Activated T-cell treated with anti-CD3 and anti-CD28 coated beads, Interleukin-2, amount 50 U/mL, for 48 hours (primary cell): ENCODE measurements around the gene LSS.
"Not testable (repeated sequence)": the region's sequence is repeated elsewhere in the genome, so short reads cannot be mapped to it uniquely, and the experiment has no call there.

Source experiments
- DNase-seq, 2 experiments: peaks; one replicate each; pipeline ENCODE4 v3.0.0-alpha.2; 2020

LSS gene

DNA sequence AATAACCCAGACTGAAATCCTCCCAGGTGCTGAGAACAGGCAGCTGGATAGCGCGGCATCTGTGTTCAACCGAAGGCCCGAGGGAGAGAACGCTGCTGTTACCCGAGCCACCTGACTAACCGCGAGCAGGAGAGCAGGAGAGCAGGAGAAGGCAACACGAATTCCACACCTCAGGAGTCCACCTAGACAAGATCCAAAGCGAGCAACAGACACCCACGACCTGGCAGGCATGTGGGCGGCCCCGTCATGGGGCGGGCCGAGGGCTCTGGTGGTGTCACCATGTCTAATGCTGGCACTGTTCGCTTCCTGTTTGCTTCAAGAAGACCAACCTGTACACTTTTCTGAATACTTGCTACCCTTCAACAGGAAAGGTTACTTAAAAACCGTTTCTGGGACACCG is 23.4 kb downstream of the LSS start:
- no peak for DNase-seq

DNA sequence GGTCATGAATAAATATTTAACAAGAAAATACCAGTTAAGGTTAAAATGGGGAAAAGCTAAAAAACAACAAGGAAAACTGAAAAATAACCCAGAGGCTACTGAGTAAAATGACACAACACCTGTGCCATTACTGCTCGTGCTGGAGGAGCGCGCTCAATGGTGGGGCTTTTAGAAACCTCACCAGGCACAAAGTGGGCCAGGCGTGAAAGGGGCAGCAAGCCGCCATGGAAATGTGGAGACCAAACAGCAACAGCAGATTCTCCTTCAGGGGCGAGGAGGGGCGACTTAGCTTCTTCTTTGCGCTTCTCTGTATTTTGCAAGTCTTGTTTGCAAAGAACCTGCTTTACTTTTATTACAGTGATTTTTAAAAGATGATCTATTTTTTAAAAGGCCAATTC is 25.4 kb downstream of the LSS start:
- DNase-seq: no peak

DNA sequence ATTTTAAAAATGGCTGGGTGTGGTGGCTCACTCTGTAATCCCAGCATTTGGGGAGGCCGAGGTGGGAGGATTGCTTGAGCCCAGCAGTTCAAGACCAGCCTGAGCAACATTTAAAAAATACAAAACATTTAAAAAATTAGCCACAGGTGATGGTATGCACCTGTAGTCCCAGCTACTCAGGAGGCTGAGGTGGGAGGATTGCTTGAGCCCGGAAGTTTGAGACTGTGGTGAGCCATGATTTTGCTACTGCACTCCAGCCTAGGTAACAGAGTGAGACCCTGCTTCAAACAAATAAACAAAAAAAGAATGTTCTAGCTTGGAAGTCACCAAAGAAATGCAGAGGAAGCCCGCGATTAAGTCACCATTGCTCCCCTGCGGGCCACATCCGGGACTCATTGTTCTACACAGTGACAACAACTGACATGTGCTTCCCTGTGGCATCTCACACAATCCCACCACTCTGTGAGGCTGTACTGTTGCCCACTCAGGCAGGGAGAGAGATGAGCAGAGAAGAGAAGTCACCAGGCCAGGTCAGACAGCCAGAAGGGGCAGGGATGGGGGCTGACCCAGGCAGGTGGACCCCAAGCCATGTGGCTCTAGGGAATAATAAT is 25.9 kb downstream of the LSS start:
- no peak for DNase-seq

DNA sequence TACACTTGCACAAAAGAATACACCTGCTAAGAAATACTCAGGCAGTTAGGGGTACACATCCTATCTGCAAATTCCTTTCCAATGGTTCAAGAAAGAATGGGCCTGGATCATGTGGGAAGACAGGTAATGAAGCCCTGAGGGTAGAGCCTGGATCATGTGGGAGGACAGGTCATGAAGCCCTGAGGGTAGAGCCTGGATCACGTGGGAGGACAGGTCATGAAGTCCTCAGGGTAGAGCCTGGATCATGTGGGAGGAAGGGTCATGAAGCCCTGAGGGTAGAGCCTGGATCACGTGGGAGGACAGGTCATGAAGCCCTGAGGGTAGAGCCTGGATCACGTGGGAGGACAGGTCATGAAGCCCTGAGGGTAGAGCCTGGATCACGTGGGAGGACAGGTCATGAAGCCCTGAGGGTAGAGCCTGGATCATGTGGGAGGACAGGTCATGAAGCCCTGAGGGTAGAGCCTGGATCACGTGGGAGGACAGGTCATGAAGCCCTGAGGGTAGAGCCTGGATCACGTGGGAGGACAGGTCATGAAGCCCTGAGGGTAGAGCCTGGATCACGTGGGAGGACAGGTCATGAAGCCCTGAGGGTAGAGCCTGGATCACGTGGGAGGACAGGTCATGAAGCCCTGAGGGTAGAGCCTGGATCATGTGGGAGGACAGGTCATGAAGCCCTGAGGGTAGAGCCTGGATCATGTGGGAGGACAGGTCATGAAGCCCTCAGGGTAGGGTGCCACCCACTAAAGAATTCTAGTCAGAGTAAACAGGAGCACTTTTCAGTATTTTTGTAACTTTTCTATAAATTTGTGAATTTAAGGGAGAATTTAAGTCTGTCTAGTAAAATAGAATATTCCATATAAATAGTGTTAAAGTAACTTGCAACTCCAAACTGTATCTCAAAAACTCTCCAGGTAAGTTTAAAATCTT is 27.4 kb downstream of the LSS start:
- not testable (repeated sequence) for DNase-seq

DNA sequence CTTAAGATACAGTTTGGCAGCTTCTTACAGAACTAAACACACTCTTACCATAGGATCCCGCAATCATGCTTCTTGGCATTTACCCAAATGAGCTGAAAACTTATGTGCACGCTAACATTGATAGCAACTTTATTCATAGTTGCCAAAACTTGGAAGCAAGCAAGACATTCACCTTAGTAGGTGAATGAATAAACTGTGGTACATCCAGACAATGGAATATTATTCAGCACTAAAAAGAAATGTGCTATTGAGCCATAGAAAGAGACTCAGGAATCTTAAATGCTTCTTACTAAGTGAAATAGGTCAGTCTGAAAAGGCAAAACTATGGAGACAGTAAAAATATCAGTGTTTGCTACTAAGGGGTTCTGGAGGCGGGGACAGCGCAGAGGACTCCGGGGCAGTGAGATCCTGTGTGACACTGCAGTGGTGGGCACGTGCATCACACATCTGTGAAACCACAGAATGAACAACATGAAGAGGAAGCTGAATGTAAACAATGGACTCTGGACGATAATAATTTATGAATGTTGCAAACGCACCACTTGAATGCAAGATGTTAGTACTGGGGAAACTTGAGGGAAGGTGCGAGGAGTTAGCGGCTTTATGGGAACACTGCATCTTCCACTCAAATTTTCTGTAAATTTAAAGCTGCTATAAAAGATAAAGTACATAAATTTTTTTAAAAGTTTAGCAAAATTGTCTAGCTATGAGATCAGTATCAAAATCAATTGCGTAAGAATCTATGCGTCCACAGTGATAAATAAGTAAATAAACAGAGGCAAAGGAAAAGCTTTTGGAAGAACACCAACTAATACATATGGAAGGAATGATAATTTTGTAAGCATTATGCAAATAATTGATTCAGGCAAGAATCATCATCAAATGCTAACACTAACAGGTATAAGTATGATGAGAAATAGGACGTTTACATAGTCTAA is 28.9 kb downstream of the LSS start:
- DNase-seq: no peak

DNA sequence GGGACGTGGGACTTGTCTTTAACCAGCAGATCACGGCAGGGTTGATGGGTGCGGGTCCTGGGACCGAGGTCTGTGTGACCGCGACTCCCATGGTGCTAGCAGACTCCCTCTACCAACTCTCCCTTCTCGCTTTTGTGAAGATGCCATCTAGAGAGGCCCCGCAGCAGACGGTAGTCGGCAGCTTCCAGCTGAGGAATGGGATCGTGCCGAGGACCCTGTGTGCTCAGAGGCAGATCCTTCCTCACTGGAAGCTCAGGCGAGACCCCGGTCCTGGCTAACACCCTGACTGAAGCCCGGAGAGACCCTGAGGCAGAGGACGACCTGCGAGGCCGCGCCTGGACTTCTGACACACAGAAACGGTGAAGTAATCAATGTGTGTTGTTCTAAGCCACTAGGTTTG is 31.8 kb downstream of the LSS start:
- DNase-seq: no peak

DNA sequence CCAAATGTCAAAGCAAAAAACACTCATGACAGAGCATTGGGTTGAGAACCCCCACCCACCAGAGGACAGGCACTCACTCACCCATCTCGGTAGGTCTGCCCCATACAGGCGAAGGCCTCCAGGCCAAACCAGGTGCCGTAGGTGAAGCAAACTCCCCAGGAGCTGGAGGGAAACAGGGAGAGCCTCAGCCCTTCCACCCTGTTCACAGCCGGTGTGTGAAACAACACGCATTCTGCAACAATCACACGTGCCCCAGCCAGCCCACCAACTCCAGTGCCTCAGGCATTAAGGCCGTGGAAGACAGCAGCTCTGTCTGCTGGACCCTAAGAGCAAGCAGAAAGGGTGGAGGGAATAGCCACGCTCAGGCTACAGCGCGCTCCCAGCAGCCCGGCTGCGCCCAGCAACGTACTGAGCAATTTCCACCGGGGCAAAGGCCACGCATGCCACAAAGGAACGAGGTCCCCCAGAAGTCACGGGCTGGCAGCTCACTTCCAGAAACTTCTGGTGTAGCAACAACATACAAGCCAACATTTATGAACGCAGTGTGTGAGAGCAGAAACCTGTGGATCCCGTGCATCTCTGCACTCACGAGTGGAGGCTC is 32.9 kb downstream of the LSS start:
- DNase-seq: peak in 1 of 2 experiments; percentile 5

DNA sequence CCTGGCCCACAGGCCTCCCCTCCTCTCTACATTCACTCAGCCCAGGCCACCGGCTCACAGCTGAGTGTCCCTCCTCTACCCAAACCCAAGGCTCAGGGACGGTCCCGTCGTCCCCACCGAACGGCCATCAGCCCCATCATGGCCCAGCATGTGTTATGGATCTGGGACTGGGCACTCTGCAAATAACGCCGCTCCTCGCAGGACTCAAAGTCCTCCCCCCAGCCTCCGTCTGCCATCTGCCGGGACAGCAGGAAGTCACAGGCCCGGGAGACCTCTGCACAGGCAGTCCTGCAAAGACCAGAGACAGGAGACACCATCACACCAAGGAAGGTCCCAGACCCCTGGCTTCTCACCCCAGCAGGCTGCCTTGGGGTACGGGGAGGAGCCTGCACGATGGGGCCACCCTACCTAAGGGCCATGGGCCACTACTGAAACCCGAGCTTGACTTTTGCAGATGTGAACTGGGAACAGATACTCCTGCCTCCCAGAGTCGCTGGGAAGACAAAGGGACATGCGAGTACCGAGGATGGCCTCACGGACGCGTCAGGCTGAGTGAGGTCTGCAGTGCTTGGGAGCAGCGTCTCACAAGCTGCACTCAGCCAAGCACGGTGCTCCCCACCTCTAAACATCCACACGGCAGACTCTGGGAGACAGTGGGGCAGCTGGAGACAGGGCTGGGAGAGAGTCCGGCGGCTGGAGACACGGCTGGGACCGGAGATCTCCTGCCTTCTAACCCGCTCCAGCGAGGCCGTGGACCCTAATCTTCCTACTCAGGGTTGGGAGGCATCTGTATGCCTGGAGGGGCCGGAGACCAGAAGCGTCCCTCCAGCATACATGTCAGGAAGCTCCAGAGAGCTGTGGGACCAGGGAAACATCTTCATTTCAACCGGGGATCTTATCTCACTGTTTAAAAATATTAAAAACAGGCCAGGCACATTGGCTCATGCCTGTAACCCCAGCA is 33.9 kb downstream of the LSS start:
- DNase-seq: peak in 1 of 2 experiments; percentile 13

DNA sequence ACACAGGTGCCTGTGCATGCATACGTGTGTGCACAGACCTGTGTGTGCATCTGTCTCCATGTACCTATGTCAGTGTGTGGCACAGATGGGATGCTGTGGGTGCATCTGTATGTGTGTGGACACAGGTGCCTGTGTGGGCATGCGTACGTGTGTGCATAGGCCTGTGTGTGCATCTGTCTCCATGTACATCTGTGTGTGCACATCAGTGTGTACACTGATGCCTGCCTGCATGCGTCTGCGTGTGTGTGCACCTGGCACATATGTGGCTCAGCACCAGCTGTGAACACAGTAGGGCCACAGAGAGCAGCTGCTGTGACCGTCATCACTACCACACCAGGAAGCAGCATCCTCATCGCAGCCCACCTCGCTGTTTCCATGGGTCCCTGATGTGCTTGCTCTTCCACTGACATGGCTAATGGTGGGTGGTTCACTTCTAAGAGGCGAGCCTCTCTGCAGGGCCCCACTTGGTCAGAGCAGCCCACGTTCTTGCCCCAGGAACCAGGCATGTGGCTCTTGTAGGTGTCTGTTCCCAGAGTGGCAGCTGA is 34.7 kb downstream of the LSS start:
- DNase-seq: peak in 1 of 2 experiments; percentile 0

DNA sequence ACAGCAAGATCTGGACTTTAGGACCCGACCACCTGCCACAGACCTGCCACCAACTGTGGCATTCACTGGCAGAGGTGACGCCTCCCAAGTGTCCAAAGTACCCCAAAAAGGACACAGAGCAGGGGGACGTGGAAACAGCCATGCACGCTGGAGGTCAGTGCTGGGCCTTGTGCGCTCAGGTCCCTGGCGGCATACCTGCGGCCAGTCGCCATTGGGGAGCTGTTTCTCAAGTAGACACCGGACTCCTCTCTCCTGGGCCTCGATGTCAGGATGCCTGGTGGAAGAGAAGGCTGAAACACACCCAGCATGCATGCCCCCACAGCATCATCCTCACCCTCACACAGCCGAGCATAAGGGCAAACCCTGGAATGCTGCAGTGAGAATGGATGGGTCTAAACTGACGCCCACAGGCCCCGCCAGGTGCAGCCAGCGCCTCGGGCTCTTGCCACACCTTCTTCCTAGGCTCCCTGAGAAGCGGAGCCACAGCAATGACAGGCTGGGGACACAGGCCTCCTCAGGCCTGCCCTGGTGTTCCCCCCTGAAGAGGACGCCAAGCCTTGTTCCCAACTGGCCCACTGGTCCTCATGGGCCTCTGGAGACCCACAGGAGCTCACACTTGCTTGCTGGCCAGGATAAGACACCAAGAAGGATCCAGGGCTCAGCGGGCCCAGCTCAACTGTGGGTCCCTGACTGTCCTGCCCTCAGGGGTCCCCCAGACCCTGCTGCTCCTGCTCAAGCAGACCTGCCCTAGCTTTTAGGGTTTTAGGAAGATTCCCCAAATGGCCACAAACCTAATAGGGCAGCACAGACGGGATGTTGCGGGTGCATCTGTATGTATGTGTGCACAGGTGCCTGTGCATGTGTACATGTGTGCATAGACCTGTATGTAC is 36.6 kb downstream of the LSS start:
- DNase-seq: no peak

DNA sequence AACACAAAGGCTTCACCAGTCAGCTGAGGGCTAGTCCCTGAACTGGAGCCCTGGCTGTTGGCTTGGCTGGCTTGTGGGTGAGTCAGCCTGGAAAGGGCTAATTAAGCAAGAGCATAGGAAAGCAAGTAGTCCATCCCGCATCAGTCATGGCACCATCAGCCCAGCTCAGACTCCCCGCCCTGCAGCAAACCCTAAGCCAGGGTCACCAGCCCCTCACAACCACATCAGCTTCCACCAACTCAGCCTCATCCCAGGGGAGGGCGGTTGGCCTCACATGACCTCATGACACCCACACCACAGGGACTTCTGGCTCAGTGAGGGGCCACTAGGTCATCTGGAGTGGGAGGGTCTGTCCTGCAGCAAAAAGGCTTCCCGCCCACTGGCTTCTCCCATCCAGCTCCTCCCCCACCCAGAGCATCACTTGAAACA is 37.3 kb downstream of the LSS start:
- DNase-seq: peak in 1 of 2 experiments; percentile 8

DNA sequence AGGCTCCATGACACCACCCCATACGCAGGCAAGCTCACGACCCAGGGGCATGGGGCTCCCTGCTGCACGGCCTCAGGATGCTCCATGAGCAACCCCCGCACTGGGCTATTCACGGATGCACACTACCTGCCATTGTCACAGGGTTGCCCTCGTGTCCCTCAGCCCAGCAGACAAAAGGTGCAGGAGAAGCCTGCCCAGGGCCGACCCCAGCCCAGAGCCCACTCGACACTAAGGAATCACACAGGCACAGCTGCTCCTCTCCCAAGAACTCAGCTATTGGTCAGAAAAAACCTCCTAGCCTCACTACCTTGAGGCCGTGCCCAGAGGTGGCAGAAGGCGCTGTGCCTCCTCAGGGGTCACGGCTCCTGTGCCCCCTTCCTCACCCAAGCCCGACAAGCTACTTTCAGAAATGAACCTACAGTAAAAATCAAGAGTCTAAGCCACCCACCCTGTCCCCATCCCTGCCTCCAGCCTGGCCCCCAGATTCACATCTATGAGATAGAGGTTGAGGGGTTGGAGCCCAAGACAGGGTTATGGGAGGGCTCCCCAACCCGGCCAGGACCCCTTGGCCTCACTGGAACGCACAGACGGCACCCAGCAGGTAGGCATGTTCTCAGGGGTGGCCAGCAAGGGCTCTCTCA is 38.0 kb downstream of the LSS start:
- peak in 1 of 2 experiments; percentile 2 for DNase-seq

DNA sequence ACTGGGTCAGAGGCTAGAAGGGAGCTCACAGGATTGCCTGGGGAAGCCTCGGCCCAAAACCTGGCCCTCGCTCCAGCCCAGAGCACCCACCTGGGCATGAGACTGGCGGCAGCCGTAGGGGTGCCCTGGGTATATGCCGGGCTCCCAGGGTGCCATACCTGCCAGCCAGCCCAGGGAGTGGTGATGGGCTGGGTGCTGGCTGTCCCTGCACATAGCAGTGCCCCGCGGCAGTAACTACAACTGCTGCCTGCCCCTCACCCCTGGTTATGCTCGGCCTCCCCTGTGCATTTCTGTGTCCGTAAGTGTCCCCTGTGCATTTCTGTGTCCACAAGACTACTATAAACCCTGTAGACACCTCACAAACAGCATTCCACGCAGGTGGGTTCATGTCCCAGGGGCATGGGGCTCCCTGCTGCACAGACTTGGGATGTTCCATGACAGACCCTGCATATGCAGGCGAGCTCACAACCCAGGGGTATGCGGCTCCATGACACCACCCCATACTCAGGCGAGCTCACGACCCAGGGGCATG is 38.5 kb downstream of the LSS start:
- peak in 1 of 2 experiments; percentile 5 for DNase-seq

DNA sequence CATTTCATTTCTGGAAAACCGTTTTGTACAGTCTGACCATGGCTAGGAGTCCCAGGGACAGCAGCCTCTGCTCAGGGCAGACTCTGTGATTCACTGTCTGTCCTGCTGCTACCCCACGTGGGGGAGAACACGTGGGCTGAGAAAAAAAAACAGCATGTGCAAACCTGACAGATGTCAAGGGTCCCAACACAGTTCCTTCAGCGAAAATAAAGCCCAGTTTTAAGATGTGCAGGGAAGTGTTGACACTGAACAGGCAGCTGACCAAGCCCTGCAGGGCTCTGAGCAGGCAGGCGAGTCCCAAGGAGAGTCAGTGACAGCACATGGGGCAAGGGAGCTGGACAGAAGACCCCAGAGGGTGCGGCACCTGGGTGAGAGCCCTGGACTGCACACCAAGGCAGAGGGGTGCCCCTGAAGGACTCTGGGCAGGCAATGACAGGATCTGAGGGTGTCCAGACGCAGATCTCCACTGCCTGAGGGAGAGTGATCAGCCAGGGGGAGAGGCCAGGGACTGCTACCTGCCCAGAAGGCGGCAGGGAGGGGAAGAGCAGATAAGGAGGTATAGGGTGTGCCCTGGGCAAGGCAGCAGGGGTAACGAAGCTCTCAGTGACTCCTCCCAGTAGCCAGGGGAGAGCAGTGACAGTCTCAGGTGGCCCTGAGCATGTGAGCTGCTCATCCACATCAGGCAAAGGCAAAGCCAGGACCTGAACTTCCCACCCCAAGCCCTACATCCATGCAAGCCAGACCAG is 39.2 kb downstream of the LSS start:
- no peak for DNase-seq

DNA sequence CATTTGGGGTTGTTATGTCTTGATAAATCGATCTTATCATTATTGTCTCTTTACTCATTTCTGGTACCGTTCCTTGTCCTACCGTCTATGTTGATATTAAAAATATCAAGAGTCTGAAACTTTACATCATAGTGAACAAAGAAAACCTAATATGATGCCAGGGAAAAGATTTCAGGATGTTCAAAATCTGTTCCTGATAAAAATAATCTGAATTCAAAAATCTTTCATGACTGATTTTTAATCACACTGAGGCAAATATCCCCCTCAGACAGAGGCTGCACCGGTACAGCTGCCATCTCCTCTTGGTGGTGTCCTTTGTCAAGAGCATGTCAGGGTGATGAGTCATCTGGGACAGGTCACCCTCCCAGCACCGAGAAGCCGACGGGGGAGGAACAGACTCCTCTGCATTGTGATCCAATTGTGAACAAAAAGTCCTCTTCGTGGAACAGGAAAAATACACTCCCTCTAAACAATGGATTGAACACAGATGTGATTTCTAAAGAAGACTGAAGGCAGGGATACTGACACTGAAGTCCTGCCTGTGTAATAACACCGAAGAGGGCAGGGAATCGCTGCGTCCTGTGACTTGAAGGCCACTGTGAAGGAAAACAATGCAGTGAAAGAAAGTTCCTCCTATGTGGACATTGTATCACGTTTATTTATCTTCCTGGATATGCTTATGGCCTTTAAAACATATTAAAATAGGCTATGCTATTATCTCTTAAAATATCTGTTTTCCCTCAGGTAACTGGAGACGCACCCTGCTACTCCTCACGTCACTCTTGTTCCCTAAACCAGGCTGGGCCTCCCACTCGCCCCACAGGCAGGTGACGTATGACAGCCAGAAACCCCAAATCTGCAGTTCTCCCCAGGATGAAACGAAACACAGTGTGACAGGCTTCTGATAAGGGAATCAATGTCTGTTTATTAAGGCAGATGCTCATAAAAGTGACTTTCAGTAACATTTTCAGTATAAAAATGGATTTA is 40.1 kb downstream of the LSS start:
- DNase-seq: peak in 1 of 2 experiments; percentile 14

DNA sequence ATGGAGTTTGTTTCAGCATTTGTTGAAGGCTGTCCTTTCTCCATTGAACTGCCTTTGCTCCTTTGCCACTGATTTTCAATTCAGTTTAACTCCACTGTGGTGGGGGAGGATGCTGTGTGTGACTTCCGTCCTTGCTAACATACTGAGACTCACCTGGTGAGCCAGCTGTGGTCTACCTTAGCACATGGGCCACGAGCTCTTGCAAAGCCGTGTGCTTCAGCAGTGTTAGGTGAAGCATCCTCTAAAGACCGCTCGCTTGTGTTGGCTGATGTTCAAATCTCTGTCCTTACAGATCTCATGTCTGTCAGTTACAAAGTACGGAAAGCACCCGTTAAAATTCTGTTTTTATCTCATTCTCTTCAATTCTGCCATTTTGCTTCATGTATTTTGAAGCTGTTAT is 40.8 kb downstream of the LSS start:
- DNase-seq: no peak

DNA sequence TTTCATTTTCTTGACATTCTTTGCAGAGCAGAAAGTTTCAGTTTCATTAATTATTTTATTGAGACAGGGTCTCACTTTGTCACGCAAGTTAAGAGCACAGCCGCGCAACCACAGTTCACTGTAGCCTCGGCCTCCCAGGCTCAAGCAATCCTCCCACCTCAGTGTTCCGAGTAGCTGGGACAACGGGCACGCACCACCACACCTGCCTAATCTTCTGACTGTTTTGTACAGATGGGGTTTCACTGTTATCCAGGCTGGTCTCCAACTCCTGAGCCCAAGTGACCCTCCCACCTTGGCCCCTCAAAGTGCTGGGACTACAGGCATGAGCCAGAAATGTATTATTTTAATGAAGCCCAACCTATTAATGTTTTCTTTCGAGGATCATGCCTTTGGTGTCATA is 41.3 kb downstream of the LSS start:
- no peak for DNase-seq
